HG02884 (cell line): Measurements from ENCODE around the gene MRGPRX3.
"Not testable (repeated sequence)": the region's sequence is repeated elsewhere in the genome, so short reads cannot be mapped to it uniquely, and the experiment has no call there.

ENCODE experiments used
- ATAC-seq: cut with Tn5 transposase; IDR thresholded peaks from one replicate; pipeline ENCODE4 v1.9.1; 2021; ENCODE audit warnings: mild to moderate bottlenecking, moderate library complexity; ENCODE audit not compliant: unreplicated experiment

Gene MRGPRX3

GRCh38 chr11:18132341-18132740 lies at the start of gene MRGPRX3:
Gene MRGPRX3, plus strand, starts transcription at chr11:18132571. Its CDS starts 4,632 bp downstream, at chr11:18137203.
- ATAC-seq: no peak

GRCh38 chr11:18088366-18088765 lies 44.0 kb upstream of the MRGPRX3 start:
- no peak for ATAC-seq

- no peak for ATAC-seq
Observed at GRCh38 chr11:18088966-18089365, 43.4 kb upstream of the MRGPRX3 start.

GRCh38 chr11:18091731-18092130 lies 40.6 kb upstream of the MRGPRX3 start:
- no peak for ATAC-seq

- ATAC-seq: no peak
Observed at GRCh38 chr11:18093959-18094358, 38.4 kb upstream of the MRGPRX3 start.

- no peak for ATAC-seq
Observed at GRCh38 chr11:18100926-18101656, 31.3 kb upstream of the MRGPRX3 start.

GRCh38 chr11:18105086-18105801 lies 27.1 kb upstream of the MRGPRX3 start:
- no peak for ATAC-seq

- peak; percentile 96 for ATAC-seq
Observed at GRCh38 chr11:18105802-18106574, 26.4 kb upstream of the MRGPRX3 start, which contains the start of gene SAAL1. Gene SAAL1, minus strand, starts transcription at chr11:18106082. Its CDS starts 41 bp downstream, at chr11:18106041.

- ATAC-seq: no peak
Observed at GRCh38 chr11:18106688-18107087, 25.7 kb upstream of the MRGPRX3 start.

- ATAC-seq: no peak
Observed at GRCh38 chr11:18108254-18108653, 24.1 kb upstream of the MRGPRX3 start.

- no peak for ATAC-seq
Observed at GRCh38 chr11:18111005-18111404, 21.4 kb upstream of the MRGPRX3 start.

GRCh38 chr11:18115360-18116127 lies 16.8 kb upstream of the MRGPRX3 start:
- no peak for ATAC-seq

GRCh38 chr11:18121331-18121828 lies 11.0 kb upstream of the MRGPRX3 start:
- not testable (repeated sequence) for ATAC-seq

GRCh38 chr11:18131115-18131514 lies 1.3 kb upstream of the MRGPRX3 start:
- not testable (repeated sequence) for ATAC-seq

- ATAC-seq: no peak
Observed at GRCh38 chr11:18135308-18135707, 2.9 kb downstream of the MRGPRX3 start.

- no peak for ATAC-seq
Observed at GRCh38 chr11:18137186-18137800, 4.9 kb downstream of the MRGPRX3 start.

GRCh38 chr11:18140145-18140544 lies 7.8 kb downstream of the MRGPRX3 start:
- no peak for ATAC-seq

GRCh38 chr11:18144243-18144642 lies 11.9 kb downstream of the MRGPRX3 start:
- ATAC-seq: no peak

- no peak for ATAC-seq
Observed at GRCh38 chr11:18145025-18145424, 12.7 kb downstream of the MRGPRX3 start.

- ATAC-seq: no peak
Observed at GRCh38 chr11:18145837-18146236, 13.5 kb downstream of the MRGPRX3 start.
